OCI-LY7 (cell line): ENCODE results near the gene MARK4.

Source experiments
- EZH2phosphoT487 ChIP-seq: fragments of 200-600 bp; sonication (generic); IDR thresholded peaks from 2 replicates; pipeline ENCODE4 v1.6.1; 2018; ENCODE audit warnings: low read depth, borderline replicate concordance, mild to moderate bottlenecking, mixed run types, antibody characterized with exemption, low read length, moderate library complexity, mixed read lengths
- TF ChIP-seq, protein P1 (sequence below): fragments of 200-600 bp; sonication (generic); conservative IDR thresholded peaks from 2 replicates; pipeline ENCODE4 v1.5.1; 2014; ENCODE audit warnings: mild to moderate bottlenecking, antibody characterized with exemption, low read length, moderate library complexity, mixed read lengths

DNA sequence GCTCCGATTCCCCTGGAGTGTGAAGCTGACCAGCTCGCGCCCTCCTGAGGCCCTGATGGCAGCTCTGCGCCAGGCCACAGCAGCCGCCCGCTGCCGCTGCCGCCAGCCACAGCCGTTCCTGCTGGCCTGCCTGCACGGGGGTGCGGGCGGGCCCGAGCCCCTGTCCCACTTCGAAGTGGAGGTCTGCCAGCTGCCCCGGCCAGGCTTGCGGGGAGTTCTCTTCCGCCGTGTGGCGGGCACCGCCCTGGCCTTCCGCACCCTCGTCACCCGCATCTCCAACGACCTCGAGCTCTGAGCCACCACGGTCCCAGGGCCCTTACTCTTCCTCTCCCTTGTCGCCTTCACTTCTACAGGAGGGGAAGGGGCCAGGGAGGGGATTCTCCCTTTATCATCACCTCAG, 51.3 kb downstream of the MARK4 start:
- TF ChIP-seq EZH2phosphoT487 = no peak
- TF ChIP-seq, protein P1, sequence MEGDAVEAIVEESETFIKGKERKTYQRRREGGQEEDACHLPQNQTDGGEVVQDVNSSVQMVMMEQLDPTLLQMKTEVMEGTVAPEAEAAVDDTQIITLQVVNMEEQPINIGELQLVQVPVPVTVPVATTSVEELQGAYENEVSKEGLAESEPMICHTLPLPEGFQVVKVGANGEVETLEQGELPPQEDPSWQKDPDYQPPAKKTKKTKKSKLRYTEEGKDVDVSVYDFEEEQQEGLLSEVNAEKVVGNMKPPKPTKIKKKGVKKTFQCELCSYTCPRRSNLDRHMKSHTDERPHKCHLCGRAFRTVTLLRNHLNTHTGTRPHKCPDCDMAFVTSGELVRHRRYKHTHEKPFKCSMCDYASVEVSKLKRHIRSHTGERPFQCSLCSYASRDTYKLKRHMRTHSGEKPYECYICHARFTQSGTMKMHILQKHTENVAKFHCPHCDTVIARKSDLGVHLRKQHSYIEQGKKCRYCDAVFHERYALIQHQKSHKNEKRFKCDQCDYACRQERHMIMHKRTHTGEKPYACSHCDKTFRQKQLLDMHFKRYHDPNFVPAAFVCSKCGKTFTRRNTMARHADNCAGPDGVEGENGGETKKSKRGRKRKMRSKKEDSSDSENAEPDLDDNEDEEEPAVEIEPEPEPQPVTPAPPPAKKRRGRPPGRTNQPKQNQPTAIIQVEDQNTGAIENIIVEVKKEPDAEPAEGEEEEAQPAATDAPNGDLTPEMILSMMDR = no peak
